Sciatic nerve (tissue), 2 donors: ENCODE measurements around the gene MACROD2. TPM values are rescaled to one million over a fixed set of nuclear protein-coding genes. Genes with fewer than 3 reads are reported as not detected.
A peak's percentile ranks its signal among the peaks of the same experiment; 100 is the strongest.

Experiments used
- ATAC-seq: fragments of 200-7000 bp; cut with Tn5 transposase; one replicate; pipeline ENCODE4 v1.9.1; 2020; ENCODE audit warnings: mild to moderate bottlenecking, moderate library complexity
- DNase-seq: peaks from one replicate; pipeline ENCODE4 v3.0.0-alpha.2; 2020; ENCODE audit warnings: low spot score
- intact Hi-C: fragments of 100-400 bp; cut with DNase I; formaldehyde crosslinking; loops from one replicate; pipeline ENCODE4 v1.14.2; 2022
- total RNA-seq: library from RNA; stranded (reverse); fragmentation: NEBNext Ultra II Directional; extraction: Animal tissue kit (Norgen Biotek cat#: 25700); gene quantifications from one replicate; pipeline ENCODE4 v1.2.1, GENCODE V29; 2021
- donor health status: DM: no; HTN: no; CAD: no.
- donor health status: DM: no; HTN: no; CAD: no.

The MACROD2 gene
- total RNA-seq, 1 donor from 2014 or later = 13.8 TPM

- intact Hi-C loops = no loop called here
- no peak for ATAC-seq
- no peak for DNase-seq
Observed at GRCh38 chr20:15905661-15906060, 1910.3 kb downstream of the MACROD2 start.

GRCh38 chr20:15909995-15910394 is 1914.7 kb downstream of the MACROD2 start:
- intact Hi-C loops = no loop called here
- no peak for ATAC-seq
- no peak for DNase-seq

- DNase-seq = no peak
- no peak for ATAC-seq
- intact Hi-C loops = no loop called here
Observed at GRCh38 chr20:15911581-15911980, 1916.3 kb downstream of the MACROD2 start.

- intact Hi-C loops = no loop called here
- DNase-seq (no peak), ATAC-seq (no peak)
Observed at GRCh38 chr20:15913391-15914025, 1918.2 kb downstream of the MACROD2 start.

- DNase-seq = no peak
- ATAC-seq = no peak
- intact Hi-C loops = no loop called here
Observed at GRCh38 chr20:15916623-15917022, 1921.3 kb downstream of the MACROD2 start.

GRCh38 chr20:15917283-15917682 is 1922.0 kb downstream of the MACROD2 start:
- intact Hi-C loops = no loop called here

GRCh38 chr20:15918631-15919030 is 1923.3 kb downstream of the MACROD2 start:
- no peak for ATAC-seq
- DNase-seq = no peak
- intact Hi-C loops = no loop called here

More at GRCh38 chr20:15917283-15917682, 1922.0 kb downstream of the MACROD2 start:
- DNase-seq (no peak), ATAC-seq (peak; percentile 15)

- intact Hi-C loops = no loop called here
- ATAC-seq = no peak
- no peak for DNase-seq
Observed at GRCh38 chr20:15919118-15919517, 1923.8 kb downstream of the MACROD2 start.

- no peak for ATAC-seq
- intact Hi-C loops = no loop called here
- DNase-seq = no peak
Observed at GRCh38 chr20:15921930-15922329, 1926.6 kb downstream of the MACROD2 start.

- DNase-seq (no peak), ATAC-seq (no peak)
- intact Hi-C loops = no loop called here
Observed at GRCh38 chr20:15922556-15922955, 1927.2 kb downstream of the MACROD2 start.

- DNase-seq (no peak), ATAC-seq (no peak)
- intact Hi-C loops = no loop called here
Observed at GRCh38 chr20:15923030-15923776, 1927.9 kb downstream of the MACROD2 start.

- intact Hi-C loops = no loop called here
- ATAC-seq = no peak
- DNase-seq = no peak
Observed at GRCh38 chr20:15924556-15924955, 1929.2 kb downstream of the MACROD2 start.

GRCh38 chr20:15925376-15925775 is 1930.1 kb downstream of the MACROD2 start:
- intact Hi-C loops = no loop called here
- no peak for DNase-seq
- ATAC-seq = no peak

GRCh38 chr20:15927893-15928650 is 1932.8 kb downstream of the MACROD2 start:
- ATAC-seq = no peak
- DNase-seq = no peak
- intact Hi-C loops = no loop called here

GRCh38 chr20:15928946-15929345 is 1933.6 kb downstream of the MACROD2 start:
- ATAC-seq = no peak
- no peak for DNase-seq
- intact Hi-C loops = no loop called here

GRCh38 chr20:15930311-15931305 is 1935.3 kb downstream of the MACROD2 start:
- no peak for DNase-seq
- intact Hi-C loops = no loop called here
- ATAC-seq = peak; percentile 76

GRCh38 chr20:15931897-15932296 is 1936.6 kb downstream of the MACROD2 start:
- intact Hi-C loops = no loop called here

GRCh38 chr20:15937179-15937578 is 1941.9 kb downstream of the MACROD2 start:
- intact Hi-C loops = no loop called here
- DNase-seq (no peak), ATAC-seq (no peak)

More at GRCh38 chr20:15931897-15932296, 1936.6 kb downstream of the MACROD2 start:
- DNase-seq (no peak), ATAC-seq (no peak)

GRCh38 chr20:15938847-15939246 is 1943.5 kb downstream of the MACROD2 start:
- DNase-seq = no peak
- ATAC-seq = no peak
- intact Hi-C loops = no loop called here
